Smooth muscle cell (in vitro differentiated cells): ENCODE results near the gene PROSER3. TPM values are rescaled to one million over a fixed set of nuclear protein-coding genes. Genes with fewer than 3 reads are reported as not detected.

Experiments
- DNase-seq: peaks from one replicate; lab custom pipeline; 2025; ENCODE audit not compliant: unreplicated experiment; lab: John Stamatoyannopoulos, UW
- H2AFZ ChIP-seq: fragments of 200-600 bp; sonication (generic); 2 replicates; pipeline ENCODE4 v1.6.0; 2016; ENCODE audit warnings: antibody characterized with exemption, low read depth, mild to moderate bottlenecking
- H3F3A ChIP-seq: fragments of 200-600 bp; sonication (generic); 2 replicates; pipeline ENCODE4 v1.6.0; 2017; ENCODE audit warnings: antibody characterized with exemption, low read depth
- H3K27ac ChIP-seq: fragments of 200-600 bp; sonication (generic); 2 replicates; pipeline ENCODE4 v1.5.1; 2016; ENCODE audit warnings: low read depth, mild to moderate bottlenecking
- H3K27me3 ChIP-seq: fragments of 200-600 bp; sonication (generic); 2 replicates; pipeline ENCODE4 v1.6.1; 2016; ENCODE audit warnings: low read depth, mild to moderate bottlenecking
- H3K36me3 ChIP-seq: fragments of 200-600 bp; sonication (generic); 2 replicates; pipeline ENCODE4 v1.5.1; 2016; ENCODE audit warnings: low read depth
- H3K4me1 ChIP-seq: fragments of 200-600 bp; sonication (generic); 2 replicates; pipeline ENCODE4 v1.5.1; 2016; ENCODE audit warnings: low read depth
- H3K4me2 ChIP-seq: fragments of 200-600 bp; sonication (generic); 2 replicates; pipeline ENCODE4 v1.6.0; 2016; ENCODE audit warnings: mild to moderate bottlenecking
- H3K4me3 ChIP-seq: fragments of 200-600 bp; sonication (generic); 2 replicates; pipeline ENCODE4 v1.5.1; 2016; ENCODE audit warnings: mild to moderate bottlenecking
- H3K79me2 ChIP-seq: fragments of 200-600 bp; sonication (generic); 2 replicates; pipeline ENCODE4 v1.6.0; 2016; ENCODE audit warnings: low read depth, mild to moderate bottlenecking
- H3K9ac ChIP-seq: fragments of 200-600 bp; sonication (generic); 2 replicates; pipeline ENCODE4 v1.6.0; 2016; ENCODE audit warnings: low read depth
- H3K9me3 ChIP-seq: fragments of 200-600 bp; sonication (generic); replicated peaks from 2 replicates; pipeline ENCODE4 v1.5.1; 2016; ENCODE audit warnings: low read depth
- H4K20me1 ChIP-seq: fragments of 200-600 bp; sonication (generic); 2 replicates; pipeline ENCODE4 v1.6.0; 2016; ENCODE audit warnings: low read depth
- CTCF ChIP-seq: fragments of 200-600 bp; sonication (generic); IDR thresholded peaks from 2 replicates; pipeline ENCODE4 v1.5.1; 2017; ENCODE audit warnings: borderline replicate concordance, mild to moderate bottlenecking, antibody characterized with exemption; ENCODE audit not compliant: insufficient read depth, poor library complexity, severe bottlenecking
- WGBS: methylation state at CpG from one replicate; pipeline ENCODE4 v1.1.7; 2016; ENCODE audit warnings: low lambda C conversion rate; 5-methylcytosine and 5-hydroxymethylcytosine counted together
- polyA plus RNA-seq: library from polyadenylated mRNA; unstranded; fragments of >200 nt; fragmentation: Nextera tagmentation; extraction: Ambion mirVana; gene quantifications from 2 replicates; pipeline ENCODE4 v1.2.1, GENCODE V29; 2016
- total RNA-seq: library from RNA; depleted of rRNA; stranded (reverse); fragments of >200 nt; gene quantifications from 2 replicates; pipeline ENCODE4 v1.2.3, GENCODE V29; 2014

PROSER3 gene
- total and polyA plus RNA-seq, 2 experiments from 2014 or later = 13.7 to 24.8 TPM

DNA sequence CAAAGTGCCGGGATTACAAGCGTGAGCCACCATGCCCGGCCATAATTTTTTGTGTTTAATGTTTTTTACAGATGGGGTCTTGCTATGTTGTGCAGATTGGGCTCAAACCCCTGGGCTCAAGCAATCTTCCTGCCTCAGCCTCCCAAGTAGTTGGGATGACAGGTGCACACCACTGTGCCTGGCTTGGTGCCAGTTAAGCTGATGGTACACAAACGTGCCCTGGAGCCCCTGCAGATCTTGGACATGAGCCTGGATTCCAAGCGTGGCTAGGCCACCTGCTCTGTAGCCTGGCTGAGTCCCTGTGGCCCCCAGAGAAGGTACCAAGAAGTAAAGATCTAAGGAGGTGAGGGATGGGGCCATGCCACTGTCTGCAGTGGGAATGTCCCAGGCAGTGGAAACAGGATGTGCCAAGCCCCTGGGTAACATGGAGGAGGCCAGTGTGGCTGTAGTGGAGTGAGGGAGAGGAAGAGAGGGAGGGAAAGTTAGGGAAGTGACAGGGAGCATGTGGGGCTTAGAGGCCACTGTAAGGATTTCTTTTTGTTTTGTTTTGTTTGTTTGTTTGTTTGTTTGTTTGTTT is 47.6 kb downstream of the PROSER3 start:
- no peak for TF ChIP-seq CTCF
- H3K4me1 ChIP-seq = no peaks in the 10 kb centered on the region
- H3F3A ChIP-seq = no peaks in the 10 kb centered on the region
- no peak overlapping the region for H3K9ac ChIP-seq
- H4K20me1 ChIP-seq = no peaks in the 10 kb centered on the region
- no peak overlapping the region for H3K4me2 ChIP-seq
- no peaks in the 10 kb centered on the region for H3K79me2 ChIP-seq
- H3K27me3 ChIP-seq = peaks cover 7% of the 10 kb centered on the region
- no peak overlapping the region for H3K4me3 ChIP-seq
- no peak overlapping the region for H2AFZ ChIP-seq
- DNase-seq = no peak
- no peaks in the 10 kb centered on the region for H3K36me3 ChIP-seq
- WGBS = 90% methylated on average over 5 of the region's 5 CpGs
- no peak overlapping the region for H3K27ac ChIP-seq
- H3K9me3 ChIP-seq = no peaks in the 10 kb centered on the region

GRCh38 chr19:35806597-35806996 is 48.6 kb downstream of the PROSER3 start:
- 89% methylated on average over 18 of the region's 18 CpGs for WGBS
- H3K4me2 ChIP-seq = no peak overlapping the region
- H3K27me3 ChIP-seq = peaks cover 7% of the 10 kb centered on the region
- H3K9ac ChIP-seq = no peak overlapping the region
- H3K9me3 ChIP-seq = no peaks in the 10 kb centered on the region
- no peak overlapping the region for H2AFZ ChIP-seq
- H3K4me3 ChIP-seq = no peak overlapping the region
- no peak for DNase-seq
- H3K36me3 ChIP-seq = no peaks in the 10 kb centered on the region
- H3K27ac ChIP-seq = no peak overlapping the region
- no peaks in the 10 kb centered on the region for H3F3A ChIP-seq
- TF ChIP-seq CTCF = no peak
- H3K79me2 ChIP-seq = no peaks in the 10 kb centered on the region
- H4K20me1 ChIP-seq = no peaks in the 10 kb centered on the region
- H3K4me1 ChIP-seq = no peaks in the 10 kb centered on the region

- H3K4me3 ChIP-seq = no peak overlapping the region
- no peak overlapping the region for H3K27ac ChIP-seq
- no peaks in the 10 kb centered on the region for H3K79me2 ChIP-seq
- H3K9ac ChIP-seq = no peak overlapping the region
- no peak for TF ChIP-seq CTCF
- H4K20me1 ChIP-seq = no peaks in the 10 kb centered on the region
- no peak for DNase-seq
- no peaks in the 10 kb centered on the region for H3F3A ChIP-seq
- WGBS = 85% methylated on average over 5 of the region's 5 CpGs
- H3K9me3 ChIP-seq = no peaks in the 10 kb centered on the region
- no peak overlapping the region for H2AFZ ChIP-seq
- H3K27me3 ChIP-seq = peaks cover 7% of the 10 kb centered on the region
- no peak overlapping the region for H3K4me2 ChIP-seq
- H3K4me1 ChIP-seq = no peaks in the 10 kb centered on the region
- no peaks in the 10 kb centered on the region for H3K36me3 ChIP-seq
These were observed 49.7 kb downstream of the PROSER3 start for GRCh38 chr19:35807633-35808032.

GRCh38 chr19:35811317-35812219 is 53.6 kb downstream of the PROSER3 start:
- Histone ChIP-seq H3K79me2 (no peaks in the 10 kb centered on the region), H2AFZ (no peak overlapping the region), H3K27ac (no peak overlapping the region), H3K9me3 (no peaks in the 10 kb centered on the region), H3K9ac (no peak overlapping the region), H3K4me3 (no peak overlapping the region), H3F3A (no peaks in the 10 kb centered on the region), H3K4me1 (no peaks in the 10 kb centered on the region), H3K4me2 (no peak overlapping the region), H4K20me1 (no peaks in the 10 kb centered on the region), H3K27me3 (peaks cover 7% of the 10 kb centered on the region), H3K36me3 (no peaks in the 10 kb centered on the region)
- DNase-seq = no peak
- WGBS = 90% methylated on average over 18 of the region's 18 CpGs
- no peak for TF ChIP-seq CTCF
